Ovary (tissue), 3 donors: ENCODE data around the gene ANKZF1.

ENCODE experiments used
- EP300 ChIP-seq: sonication (generic); formaldehyde crosslinking; IDR thresholded peaks from one replicate; pipeline ENCODE4 v1.6.1; 2017; ENCODE audit warnings: antibody characterized with exemption
- TF ChIP-seq, protein P1 (sequence below), 3 donors: fragments of 450-650 bp in 2 of 3; fragments of 200-600 bp in 1 of 3; IDR thresholded peaks; one replicate each; pipeline versions ENCODE4 v1.5.1 to v1.8.0; 2016 to 2022; ENCODE audit warnings: antibody characterized with exemption in 3 of 3, mild to moderate bottlenecking in 1 of 3
- donor health status: DM: no; HTN: no; CAD: no.

DNA sequence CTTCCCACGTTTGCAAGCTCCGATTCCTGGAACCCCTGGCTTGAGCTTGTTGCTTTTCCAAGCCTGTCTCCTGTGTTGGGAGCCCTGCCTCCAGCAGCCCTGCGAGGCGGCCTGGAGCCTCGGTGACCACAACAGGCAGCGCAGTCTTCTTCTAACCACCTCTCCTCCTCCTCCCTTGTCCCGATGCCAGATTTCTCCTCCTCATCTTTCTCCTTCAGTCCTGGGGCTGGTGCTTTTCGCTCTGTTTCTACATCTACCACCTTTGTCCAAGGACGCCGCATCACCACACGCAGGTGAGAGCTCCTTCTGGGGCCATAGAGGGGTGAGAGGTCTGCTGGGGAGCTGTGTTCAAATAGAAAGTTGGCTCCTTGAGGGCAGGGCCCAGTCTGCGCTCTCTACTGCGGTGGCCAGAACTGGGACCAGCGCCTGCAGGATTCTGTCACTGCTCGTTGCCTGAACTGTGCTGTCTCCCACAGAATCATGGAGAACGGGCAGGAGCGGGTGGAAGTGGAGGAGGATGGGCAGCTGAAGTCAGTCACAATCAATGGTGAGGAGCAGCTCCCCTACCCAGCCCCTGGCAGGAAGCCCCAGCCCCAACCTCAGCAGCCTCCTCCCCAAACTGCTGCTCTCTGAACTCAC lies 53.5 kb downstream of the ANKZF1 start:
- TF ChIP-seq, protein P1, sequence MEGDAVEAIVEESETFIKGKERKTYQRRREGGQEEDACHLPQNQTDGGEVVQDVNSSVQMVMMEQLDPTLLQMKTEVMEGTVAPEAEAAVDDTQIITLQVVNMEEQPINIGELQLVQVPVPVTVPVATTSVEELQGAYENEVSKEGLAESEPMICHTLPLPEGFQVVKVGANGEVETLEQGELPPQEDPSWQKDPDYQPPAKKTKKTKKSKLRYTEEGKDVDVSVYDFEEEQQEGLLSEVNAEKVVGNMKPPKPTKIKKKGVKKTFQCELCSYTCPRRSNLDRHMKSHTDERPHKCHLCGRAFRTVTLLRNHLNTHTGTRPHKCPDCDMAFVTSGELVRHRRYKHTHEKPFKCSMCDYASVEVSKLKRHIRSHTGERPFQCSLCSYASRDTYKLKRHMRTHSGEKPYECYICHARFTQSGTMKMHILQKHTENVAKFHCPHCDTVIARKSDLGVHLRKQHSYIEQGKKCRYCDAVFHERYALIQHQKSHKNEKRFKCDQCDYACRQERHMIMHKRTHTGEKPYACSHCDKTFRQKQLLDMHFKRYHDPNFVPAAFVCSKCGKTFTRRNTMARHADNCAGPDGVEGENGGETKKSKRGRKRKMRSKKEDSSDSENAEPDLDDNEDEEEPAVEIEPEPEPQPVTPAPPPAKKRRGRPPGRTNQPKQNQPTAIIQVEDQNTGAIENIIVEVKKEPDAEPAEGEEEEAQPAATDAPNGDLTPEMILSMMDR (IDR thresholded peaks at IDR 0.05): no peak
- no peak for TF ChIP-seq EP300
